HepG2 (cell line): ENCODE data around the gene ANG. TPM values are rescaled to one million over a fixed set of nuclear protein-coding genes. Genes with fewer than 3 reads are reported as not detected.

Source experiments
- CAMTA2 ChIP-seq: sonication (generic); formaldehyde crosslinking; IDR thresholded peaks from 2 replicates; pipeline ENCODE4 v1.4.0; 2020; ENCODE audit warnings: mild to moderate bottlenecking, missing genetic modification reagents, borderline replicate concordance
- FOXA1 ChIP-seq, 2 experiments: fragments of 450-650 bp in 1 of 2; sonication (generic) in 1 of 2; formaldehyde crosslinking in 1 of 2; IDR thresholded peaks; 2 replicates each; pipeline versions ENCODE4 v1.4.0 to v1.6.1; 2016 to 2020; ENCODE audit warnings: missing genetic modification reagents in 1 of 2
- FOXA3 ChIP-seq: IDR thresholded peaks from 2 replicates; pipeline ENCODE4 v1.6.1; 2016; ENCODE audit warnings: missing genetic modification reagents, missing compliant biosample characterization
- FOXM1 ChIP-seq: sonication (generic); formaldehyde crosslinking; IDR thresholded peaks from 2 replicates; pipeline ENCODE4 v1.5.0; 2020; ENCODE audit warnings: missing genetic modification reagents
- HMG20B ChIP-seq: conservative IDR thresholded peaks from 2 replicates; pipeline ENCODE4 v1.6.1; 2016; ENCODE audit warnings: missing genetic modification reagents, missing compliant biosample characterization
- KLF11 ChIP-seq: IDR thresholded peaks from 2 replicates; pipeline ENCODE4 v1.6.1; 2016; ENCODE audit warnings: missing compliant biosample characterization
- KLF16 ChIP-seq, 2 experiments: sonication (generic) in 1 of 2; formaldehyde crosslinking in 1 of 2; IDR thresholded peaks; 2 replicates each; pipeline versions ENCODE4 v1.6.1 to v1.8.0; 2016 to 2023; ENCODE audit warnings: missing genetic modification reagents in 2 of 2, missing compliant biosample characterization in 1 of 2
- MIER3 ChIP-seq: IDR thresholded peaks from 2 replicates; pipeline ENCODE4 v1.6.1; 2016; ENCODE audit warnings: missing compliant biosample characterization, borderline replicate concordance
- MTA3 ChIP-seq: sonication (generic); formaldehyde crosslinking; IDR thresholded peaks from 2 replicates; pipeline ENCODE4 v1.4.0; 2020; ENCODE audit warnings: missing genetic modification reagents
- NCOR1 ChIP-seq: fragments of 200-600 bp; sonication (generic); IDR thresholded peaks from 2 replicates; pipeline ENCODE4 v1.7.0; 2017; ENCODE audit warnings: antibody characterized with exemption, low read length, borderline replicate concordance
- NRL ChIP-seq: sonication (generic); formaldehyde crosslinking; IDR thresholded peaks from 2 replicates; pipeline ENCODE4 v1.5.0; 2020; ENCODE audit warnings: missing genetic modification reagents, mild to moderate bottlenecking, moderate library complexity, borderline replicate concordance
- POGZ ChIP-seq: sonication (generic); formaldehyde crosslinking; IDR thresholded peaks from 2 replicates; pipeline ENCODE4 v1.4.0; 2020; ENCODE audit warnings: mild to moderate bottlenecking, missing genetic modification reagents
- RFX5 ChIP-seq: IDR thresholded peaks from 2 replicates; pipeline ENCODE4 v1.6.1; 2011; ENCODE audit warnings: low read depth, low read length, improper control_type of control experiment
- RNF2 ChIP-seq: fragments of 450-650 bp; conservative IDR thresholded peaks from 2 replicates; pipeline ENCODE4 v1.6.1; 2016; ENCODE audit warnings: low read depth
- SCMH1 ChIP-seq: sonication (generic); formaldehyde crosslinking; IDR thresholded peaks from 2 replicates; pipeline ENCODE4 v1.9.0; 2021; ENCODE audit warnings: missing genetic modification reagents, mild to moderate bottlenecking, borderline replicate concordance
- SP4 ChIP-seq: sonication (generic); formaldehyde crosslinking; IDR thresholded peaks from 2 replicates; pipeline ENCODE4 v1.8.1; 2023; ENCODE audit warnings: mild to moderate bottlenecking, missing genetic modification reagents
- SRSF9 ChIP-seq: fragments of 200-400 bp; formaldehyde crosslinking; IDR thresholded peaks from 2 replicates; pipeline ENCODE4 v1.6.1; 2018; ENCODE audit warnings: borderline replicate concordance, mild to moderate bottlenecking, low read depth, low read length; ENCODE audit not compliant: insufficient read depth, poor library complexity, severe bottlenecking
- ZNF691 ChIP-seq: sonication (generic); formaldehyde crosslinking; IDR thresholded peaks from 2 replicates; pipeline ENCODE4 v1.4.0; 2020; ENCODE audit warnings: missing genetic modification reagents, low read depth, mild to moderate bottlenecking, borderline replicate concordance
- ZZZ3 ChIP-seq: sonication (generic); formaldehyde crosslinking; IDR thresholded peaks from 2 replicates; pipeline ENCODE4 v1.4.0; 2020; ENCODE audit warnings: missing genetic modification reagents, mild to moderate bottlenecking, borderline replicate concordance
- polyA plus RNA-seq, 8 experiments: library from polyadenylated mRNA; depleted of rRNA in 3 of 8; stranded (reverse) in 7 of 8; unstranded in 1 of 8; fragments of >200 nt; fragmentation: Illumina TruSeq in 4 of 8; extraction: Trizol in 4 of 8; gene quantifications; 2 replicates each; pipeline versions ENCODE4 v1.2.1 to v1.2.3, GENCODE V29; 2011 to 2016; ENCODE audit warnings: low read depth in 4 of 8, missing spikeins in 1 of 8, mixed read lengths in 1 of 8; ENCODE audit not compliant: insufficient read depth in 1 of 8
- total RNA-seq, 5 experiments: library from RNA; depleted of rRNA; stranded (reverse); fragments of >200 nt; fragmentation: Illumina TruSeq; extraction: Trizol; gene quantifications; 2 replicates each; pipeline ENCODE4 v1.2.3, GENCODE V29; 2016; ENCODE audit warnings: low read depth in 1 of 5
- TF ChIP-seq, protein P1 (sequence below): sonication (generic); formaldehyde crosslinking; conservative IDR thresholded peaks from 2 replicates; pipeline ENCODE4 v1.5.0; 2020; ENCODE audit warnings: missing genetic modification reagents
- TF ChIP-seq, protein P2 (sequence below): sonication (generic); formaldehyde crosslinking; IDR thresholded peaks from 2 replicates; pipeline ENCODE4 v1.4.0; 2020; ENCODE audit warnings: missing genetic modification reagents
- TF ChIP-seq, protein P3 (sequence below): IDR thresholded peaks from 2 replicates; pipeline ENCODE4 v1.6.1; 2016

ANG gene
- total and polyA plus RNA-seq, 2 of the 13 experiments (the other 11 are each of a cell fraction or from before 2014, with no cell fraction given), result 83.6 to 401 TPM

- TF ChIP-seq NRL (CRISPR knock-in tag), result peak; percentile 16; the same call in 1 of the 2 replicates
- TF ChIP-seq MIER3 (CRISPR knock-in tag), result peak; percentile 81; the same call in 1 of the 2 replicates
- no peak for TF ChIP-seq SCMH1 (CRISPR knock-in tag)
- TF ChIP-seq POGZ (CRISPR knock-in tag), result peak; percentile 61
- no peak for TF ChIP-seq NCOR1
- no peak for TF ChIP-seq RFX5
- TF ChIP-seq SRSF9, result no peak
- TF ChIP-seq KLF16 (CRISPR knock-in tag; IDR thresholded peaks at IDR 0.05), result peak in 1 of 2 experiments; percentile 71; a peak in 2 of 4 replicates
- TF ChIP-seq CAMTA2 (CRISPR knock-in tag), result no peak
- no peak for TF ChIP-seq ZZZ3 (CRISPR knock-in tag)
- TF ChIP-seq, protein P1, sequence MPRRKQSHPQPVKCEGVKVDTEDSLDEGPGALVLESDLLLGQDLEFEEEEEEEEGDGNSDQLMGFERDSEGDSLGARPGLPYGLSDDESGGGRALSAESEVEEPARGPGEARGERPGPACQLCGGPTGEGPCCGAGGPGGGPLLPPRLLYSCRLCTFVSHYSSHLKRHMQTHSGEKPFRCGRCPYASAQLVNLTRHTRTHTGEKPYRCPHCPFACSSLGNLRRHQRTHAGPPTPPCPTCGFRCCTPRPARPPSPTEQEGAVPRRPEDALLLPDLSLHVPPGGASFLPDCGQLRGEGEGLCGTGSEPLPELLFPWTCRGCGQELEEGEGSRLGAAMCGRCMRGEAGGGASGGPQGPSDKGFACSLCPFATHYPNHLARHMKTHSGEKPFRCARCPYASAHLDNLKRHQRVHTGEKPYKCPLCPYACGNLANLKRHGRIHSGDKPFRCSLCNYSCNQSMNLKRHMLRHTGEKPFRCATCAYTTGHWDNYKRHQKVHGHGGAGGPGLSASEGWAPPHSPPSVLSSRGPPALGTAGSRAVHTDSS (CRISPR knock-in tag), result no peak; the same call in 1 of the 2 replicates
- TF ChIP-seq FOXM1, result no peak
- TF ChIP-seq, protein P2, sequence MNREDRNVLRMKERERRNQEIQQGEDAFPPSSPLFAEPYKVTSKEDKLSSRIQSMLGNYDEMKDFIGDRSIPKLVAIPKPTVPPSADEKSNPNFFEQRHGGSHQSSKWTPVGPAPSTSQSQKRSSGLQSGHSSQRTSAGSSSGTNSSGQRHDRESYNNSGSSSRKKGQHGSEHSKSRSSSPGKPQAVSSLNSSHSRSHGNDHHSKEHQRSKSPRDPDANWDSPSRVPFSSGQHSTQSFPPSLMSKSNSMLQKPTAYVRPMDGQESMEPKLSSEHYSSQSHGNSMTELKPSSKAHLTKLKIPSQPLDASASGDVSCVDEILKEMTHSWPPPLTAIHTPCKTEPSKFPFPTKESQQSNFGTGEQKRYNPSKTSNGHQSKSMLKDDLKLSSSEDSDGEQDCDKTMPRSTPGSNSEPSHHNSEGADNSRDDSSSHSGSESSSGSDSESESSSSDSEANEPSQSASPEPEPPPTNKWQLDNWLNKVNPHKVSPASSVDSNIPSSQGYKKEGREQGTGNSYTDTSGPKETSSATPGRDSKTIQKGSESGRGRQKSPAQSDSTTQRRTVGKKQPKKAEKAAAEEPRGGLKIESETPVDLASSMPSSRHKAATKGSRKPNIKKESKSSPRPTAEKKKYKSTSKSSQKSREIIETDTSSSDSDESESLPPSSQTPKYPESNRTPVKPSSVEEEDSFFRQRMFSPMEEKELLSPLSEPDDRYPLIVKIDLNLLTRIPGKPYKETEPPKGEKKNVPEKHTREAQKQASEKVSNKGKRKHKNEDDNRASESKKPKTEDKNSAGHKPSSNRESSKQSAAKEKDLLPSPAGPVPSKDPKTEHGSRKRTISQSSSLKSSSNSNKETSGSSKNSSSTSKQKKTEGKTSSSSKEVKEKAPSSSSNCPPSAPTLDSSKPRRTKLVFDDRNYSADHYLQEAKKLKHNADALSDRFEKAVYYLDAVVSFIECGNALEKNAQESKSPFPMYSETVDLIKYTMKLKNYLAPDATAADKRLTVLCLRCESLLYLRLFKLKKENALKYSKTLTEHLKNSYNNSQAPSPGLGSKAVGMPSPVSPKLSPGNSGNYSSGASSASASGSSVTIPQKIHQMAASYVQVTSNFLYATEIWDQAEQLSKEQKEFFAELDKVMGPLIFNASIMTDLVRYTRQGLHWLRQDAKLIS (CRISPR knock-in tag), result no peak
- TF ChIP-seq, protein P3, sequence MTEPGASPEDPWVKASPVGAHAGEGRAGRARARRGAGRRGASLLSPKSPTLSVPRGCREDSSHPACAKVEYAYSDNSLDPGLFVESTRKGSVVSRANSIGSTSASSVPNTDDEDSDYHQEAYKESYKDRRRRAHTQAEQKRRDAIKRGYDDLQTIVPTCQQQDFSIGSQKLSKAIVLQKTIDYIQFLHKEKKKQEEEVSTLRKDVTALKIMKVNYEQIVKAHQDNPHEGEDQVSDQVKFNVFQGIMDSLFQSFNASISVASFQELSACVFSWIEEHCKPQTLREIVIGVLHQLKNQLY, result 0 out of 2 replicates have a peak, but pooled peaks have one; percentile 25
- no peak for TF ChIP-seq FOXA1 (IDR thresholded peaks at IDR 0.05)
- TF ChIP-seq FOXA1 (CRISPR knock-in tag; IDR thresholded peaks at IDR 0.05), result no peak
- TF ChIP-seq KLF11 (CRISPR knock-in tag), result no peak
- 0 out of 2 replicates have a peak, but pooled peaks have one; percentile 41 for TF ChIP-seq HMG20B
- peak; percentile 54 for TF ChIP-seq FOXA3 (CRISPR knock-in tag)
- TF ChIP-seq ZNF691 (CRISPR knock-in tag), result peak; percentile 28; the same call in 1 of the 2 replicates
- TF ChIP-seq MTA3 (CRISPR knock-in tag), result no peak
- no peak for TF ChIP-seq RNF2
- no peak for TF ChIP-seq SP4
Measured at GRCh38 chr14:20662968-20663732, 25.4 kb upstream of the ANG start (continued).
